H1 (cell line): ENCODE data around the gene FOXO4. TPM values are rescaled to one million over a fixed set of nuclear protein-coding genes. Genes with fewer than 3 reads are reported as not detected.

Source experiments
- CTCF ChIA-PET: fragments of 300-600 bp; sonication (Branson Sonifier 250); formaldehyde crosslinking; loops from one replicate; lab custom pipeline; 2021; ENCODE audit not compliant: partially characterized antibody; lab: Charles Lee
- POLR2A ChIA-PET: fragments of 300-600 bp; sonication (Branson Sonifier 250); formaldehyde crosslinking; loops from one replicate; lab custom pipeline; 2021; ENCODE audit warnings: inconsistent platforms; ENCODE audit not compliant: partially characterized antibody; lab: Charles Lee
- DNase-seq, 2 experiments: peaks; one replicate each; pipeline versions ENCODE4 v3.0.0 to v3.0.0-alpha.2; 2010 to 2022; ENCODE audit warnings: low spot score in 2 of 2, low read depth in 1 of 2, mixed read lengths in 1 of 2
- FAIRE-seq: peaks from 2 replicates; lab custom pipeline; 2011; peaks lifted over from hg19 to GRCh38; lab: Jason Lieb, UNC
- H2AFZ ChIP-seq: 2 replicates; pipeline ENCODE4 v1.8.1; 2012; ENCODE audit warnings: low read length, inconsistent platforms
- H2AK5ac ChIP-seq: 2 replicates; pipeline ENCODE4 v1.6.1; 2013; ENCODE audit warnings: low read depth, low read length
- H2BK120ac ChIP-seq: replicated peaks from 2 replicates; pipeline ENCODE3; 2013; ENCODE audit warnings: low read depth, low read length, inconsistent platforms
- H2BK12ac ChIP-seq: 2 replicates; pipeline ENCODE4 v1.6.1; 2013; ENCODE audit warnings: low read depth, low read length
- H2BK15ac ChIP-seq: 2 replicates; pipeline ENCODE4 v1.6.1; 2013; ENCODE audit warnings: low read length
- H2BK20ac ChIP-seq: 2 replicates; pipeline ENCODE4 v1.6.1; 2013; ENCODE audit warnings: low read length
- H2BK5ac ChIP-seq: 2 replicates; pipeline ENCODE4 v1.6.1; 2013; ENCODE audit warnings: low read depth, low read length
- H3K14ac ChIP-seq: 2 replicates; pipeline ENCODE4 v1.6.1; 2013; ENCODE audit warnings: inconsistent platforms; ENCODE audit not compliant: insufficient read length
- H3K18ac ChIP-seq: 2 replicates; pipeline ENCODE4 v1.6.1; 2013; ENCODE audit warnings: low read length; ENCODE audit errors: extremely low read depth
- H3K23ac ChIP-seq: 2 replicates; pipeline ENCODE4 v1.6.1; 2013; ENCODE audit warnings: inconsistent platforms; ENCODE audit not compliant: insufficient read length
- H3K23me2 ChIP-seq: 2 replicates; pipeline ENCODE4 v1.6.1; 2013; ENCODE audit warnings: low read depth, low read length
- H3K27ac ChIP-seq: 2 replicates; pipeline ENCODE4 v1.6.1; 2011; ENCODE audit warnings: low read depth, low read length, inconsistent platforms
- H3K27me3 ChIP-seq, 4 experiments: replicated peaks in 1 of 4; 1 replicate in 1 of 4; 2 replicates in 3 of 4; pipeline versions ENCODE4 v1.6.1 to v1.8.1; 2011 to 2013; ENCODE audit warnings: low read length in 3 of 4, mild to moderate bottlenecking in 3 of 4, inconsistent platforms in 2 of 4, mixed read lengths in 2 of 4, moderate library complexity in 1 of 4; ENCODE audit not compliant: control insufficient read depth in 3 of 4, insufficient read depth in 3 of 4; ENCODE audit errors: extremely low read depth in 1 of 4
- H3K36me3 ChIP-seq, 4 experiments: 2 replicates each; pipeline versions ENCODE4 v1.6.1 to v1.8.1; 2011 to 2013; ENCODE audit warnings: mild to moderate bottlenecking in 4 of 4, low read length in 3 of 4, moderate library complexity in 2 of 4, control low read depth in 1 of 4, inconsistent platforms in 1 of 4; ENCODE audit not compliant: insufficient read depth in 4 of 4, control insufficient read depth in 2 of 4
- H3K4ac ChIP-seq: replicated peaks from 2 replicates; pipeline ENCODE3; 2013; ENCODE audit warnings: low read length, low read depth, mixed read lengths, inconsistent platforms; ENCODE audit not compliant: insufficient read length
- H3K4me1 ChIP-seq, 4 experiments: replicated peaks in 1 of 4; 1 replicate in 1 of 4; 2 replicates in 3 of 4; pipeline versions ENCODE4 v1.6.1 to v1.8.1; 2011 to 2013; ENCODE audit warnings: low read length in 3 of 4, inconsistent platforms in 2 of 4, mixed read lengths in 1 of 4; ENCODE audit not compliant: insufficient read depth in 4 of 4, control insufficient read depth in 3 of 4
- H3K4me2 ChIP-seq, 2 experiments: 2 replicates each; pipeline versions ENCODE4 v1.6.1 to v1.8.1; 2011 to 2013; ENCODE audit warnings: low read depth in 2 of 2, low read length in 2 of 2, control low read depth in 1 of 2, inconsistent platforms in 1 of 2, mild to moderate bottlenecking in 1 of 2; ENCODE audit not compliant: insufficient read depth in 1 of 2
- H3K4me3 ChIP-seq, 4 experiments: fragments of 200-600, 300-600 bp in 1 of 4; sonication (generic), shearing (Covaris generic), sonication (Bioruptor Twin) in 1 of 4; 2 replicates each; pipeline versions ENCODE4 v1.5.1 to v1.8.1; 2011 to 2016; ENCODE audit warnings: low read length in 4 of 4, low read depth in 3 of 4, control low read depth in 2 of 4, inconsistent platforms in 2 of 4, mild to moderate bottlenecking in 2 of 4, mixed read lengths in 1 of 4, moderate library complexity in 1 of 4; ENCODE audit not compliant: insufficient read depth in 2 of 4; ENCODE audit errors: extremely low read depth in 1 of 4
- H3K56ac ChIP-seq: replicated peaks from 2 replicates; pipeline ENCODE3; 2013; ENCODE audit warnings: low read depth, mild to moderate bottlenecking, mixed read lengths, low read length, inconsistent platforms; ENCODE audit not compliant: insufficient read length
- H3K79me1 ChIP-seq: 2 replicates; pipeline ENCODE4 v1.6.1; 2013; ENCODE audit warnings: low read depth, low read length, control low read depth
- H3K79me2 ChIP-seq, 2 experiments: 2 replicates each; pipeline versions ENCODE4 v1.6.1 to v1.8.1; 2012 to 2013; ENCODE audit warnings: low read length in 2 of 2, mild to moderate bottlenecking in 2 of 2, inconsistent platforms in 1 of 2; ENCODE audit not compliant: insufficient read depth in 2 of 2, control insufficient read depth in 1 of 2
- H3K9ac ChIP-seq, 4 experiments: replicated peaks in 1 of 4; 1 replicate in 1 of 4; 2 replicates in 3 of 4; pipeline versions ENCODE4 v1.6.1 to v1.8.1; 2011 to 2013; ENCODE audit warnings: low read depth in 3 of 4, low read length in 3 of 4, control low read depth in 2 of 4, mild to moderate bottlenecking in 2 of 4, moderate library complexity in 2 of 4, inconsistent platforms in 1 of 4; ENCODE audit errors: extremely low read depth in 1 of 4
- H3K9me3 ChIP-seq, 2 experiments: 2 replicates each; pipeline versions ENCODE4 v1.6.1 to v1.8.1; 2012 to 2013; ENCODE audit warnings: mild to moderate bottlenecking in 2 of 2, moderate library complexity in 2 of 2, control low read depth in 1 of 2, inconsistent platforms in 1 of 2, low read depth in 1 of 2, low read length in 1 of 2, mixed read lengths in 1 of 2; ENCODE audit not compliant: insufficient read depth in 2 of 2
- H4K20me1 ChIP-seq, 2 experiments: replicated peaks in 1 of 2; 2 replicates each; pipeline versions ENCODE3 to v1.8.1; 2011 to 2013; ENCODE audit warnings: inconsistent platforms in 2 of 2, low read length in 2 of 2, mild to moderate bottlenecking in 1 of 2; ENCODE audit not compliant: insufficient read depth in 2 of 2, control insufficient read depth in 1 of 2
- H4K5ac ChIP-seq: 2 replicates; pipeline ENCODE4 v1.6.1; 2013; ENCODE audit warnings: low read length, low read depth, mixed read lengths, inconsistent platforms; ENCODE audit not compliant: insufficient read length
- H4K8ac ChIP-seq: 2 replicates; pipeline ENCODE4 v1.8.0; 2013; ENCODE audit warnings: mild to moderate bottlenecking, moderate library complexity, low read length, inconsistent platforms; ENCODE audit not compliant: insufficient read depth; ENCODE audit errors: extremely low read depth
- H4K91ac ChIP-seq: replicated peaks from 2 replicates; pipeline ENCODE3; 2013; ENCODE audit warnings: low read length, mixed read lengths, inconsistent platforms; ENCODE audit not compliant: insufficient read length
- CHD2 ChIP-seq: IDR thresholded peaks from 2 replicates; pipeline ENCODE4 v1.6.1; 2012; ENCODE audit warnings: low read length, improper control_type of control experiment
- CTBP2 ChIP-seq: IDR thresholded peaks from 2 replicates; pipeline ENCODE4 v1.7.0; 2011; ENCODE audit warnings: borderline replicate concordance, mild to moderate bottlenecking, moderate library complexity, mixed read lengths, low read length; ENCODE audit not compliant: insufficient read depth, insufficient read length
- JUND ChIP-seq: IDR thresholded peaks from 2 replicates; pipeline ENCODE4 v1.6.1; 2011; ENCODE audit warnings: mild to moderate bottlenecking, improper control_type of control experiment, low read length
- MAX ChIP-seq: IDR thresholded peaks from 2 replicates; pipeline ENCODE4 v1.6.1; 2012; ENCODE audit warnings: inconsistent platforms
- SIN3A ChIP-seq, 2 experiments: IDR thresholded peaks in 1 of 2; conservative IDR thresholded peaks in 1 of 2; 2 replicates each; pipeline ENCODE4 v1.6.1; 2011 to 2012; ENCODE audit warnings: low read length in 2 of 2, improper control_type of control experiment in 1 of 2, low read depth in 1 of 2, mild to moderate bottlenecking in 1 of 2
- SP1 ChIP-seq: IDR thresholded peaks from 2 replicates; pipeline ENCODE4 v1.6.1; 2011; ENCODE audit warnings: low read depth, low read length
- SP2 ChIP-seq: IDR thresholded peaks from 2 replicates; pipeline ENCODE4 v1.6.1; 2012; ENCODE audit warnings: mild to moderate bottlenecking, low read length, inconsistent platforms
- SP4 ChIP-seq: IDR thresholded peaks from 2 replicates; pipeline ENCODE4 v1.6.1; 2012; ENCODE audit warnings: low read length, inconsistent platforms
- TCF12 ChIP-seq: IDR thresholded peaks from 2 replicates; pipeline ENCODE4 v1.6.1; 2011; ENCODE audit warnings: low read depth, mild to moderate bottlenecking, low read length
- ZNF274 ChIP-seq: IDR thresholded peaks from 2 replicates; pipeline ENCODE4 v1.7.0; 2012; ENCODE audit warnings: low read length, borderline replicate concordance; ENCODE audit errors: extremely low read depth
- WGBS, 2 experiments: shearing (Covaris generic) in 1 of 2; methylation state at CpG; one replicate each; pipeline versions ENCODE4 v1.1.6 to v1.1.7; 2013 to 2015; ENCODE audit warnings: low lambda C conversion rate in 2 of 2, mixed read lengths in 2 of 2, inconsistent platforms in 1 of 2, low coverage in 1 of 2, missing lambda C conversion rate in 1 of 2; ENCODE audit not compliant: insufficient replicate concordance in 2 of 2, insufficient coverage in 1 of 2, insufficient read length in 1 of 2; ENCODE audit errors: extremely low coverage in 1 of 2, missing lambda C conversion rate in 1 of 2; 5-methylcytosine and 5-hydroxymethylcytosine counted together
- polyA plus RNA-seq, 7 experiments: library from polyadenylated mRNA; depleted of rRNA in 3 of 7; stranded (reverse) in 5 of 7; unstranded in 2 of 7; fragments of >200 nt in 5 of 7; fragments of 200-250 nt in 2 of 7; gene quantifications; 1 replicate in 5 of 7; 2 replicates in 1 of 7; 4 replicates in 1 of 7; pipeline versions ENCODE4 v1.2.1 to v1.2.3, GENCODE V29; 2011 to 2013; ENCODE audit warnings: missing spikeins in 2 of 7, mixed read lengths in 2 of 7
- total RNA-seq: library from RNA; stranded (reverse); fragmentation: NEBNext Ultra II Directional; extraction: Animal tissue kit (Norgen Biotek cat#: 25700); gene quantifications from 2 replicates; pipeline ENCODE4 v1.2.1, GENCODE V29; 2021
- TF ChIP-seq, protein P1 (sequence below), 3 experiments: IDR thresholded peaks; 1 replicate in 2 of 3; 2 replicates in 1 of 3; pipeline versions ENCODE4 v1.5.1 to v1.6.1; 2011; ENCODE audit warnings: low read length in 3 of 3, mild to moderate bottlenecking in 3 of 3, inconsistent platforms in 2 of 3, low read depth in 1 of 3, moderate library complexity in 1 of 3; ENCODE audit not compliant: insufficient read depth in 1 of 3; ENCODE audit errors: control extremely low read depth in 1 of 3

FOXO4 gene
- total and polyA plus RNA-seq, 2 of the 8 experiments (the other 6 are each of a cell fraction or from before 2014, with no cell fraction given), result 12.3 to 57.4 TPM

DNA sequence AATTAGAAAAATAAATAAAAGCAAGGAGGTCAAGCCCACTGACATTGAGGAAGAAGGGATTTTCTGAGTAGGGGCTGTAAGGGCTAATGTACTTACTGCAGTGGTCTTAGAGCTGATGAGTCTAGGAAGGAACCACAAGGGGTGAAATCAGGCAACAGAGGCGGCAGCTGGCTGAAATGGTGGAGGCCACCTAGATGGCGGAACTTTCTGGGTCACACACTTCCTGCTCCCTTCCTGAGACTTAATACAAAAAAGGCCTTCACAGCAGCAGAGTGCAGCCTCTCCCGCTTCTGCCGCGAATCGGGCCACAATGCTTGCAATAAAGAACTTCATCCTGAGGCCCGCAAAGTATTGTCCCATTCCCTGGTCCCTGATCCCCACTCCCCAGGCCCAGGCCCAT, 42.9 kb upstream of the FOXO4 start:
- Histone ChIP-seq H3K27me3 (no peaks in the 10 kb centered on the region), H4K20me1 (no peaks in the 10 kb centered on the region), H3K18ac (0 out of 2 replicates have a peak overlapping the region, but pooled peaks have one; percentile 22), H3K4me1 (peaks cover 0 to 3% (median 0%) of the 10 kb centered on the region in 4 experiments; a peak in 1 of 7 replicates), H2AK5ac (no peak overlapping the region), H3K23ac (no peak overlapping the region), H3K56ac (no peak overlapping the region), H3K23me2 (peaks cover 6% of the 10 kb centered on the region; the same call in 1 of the 2 replicates), H3K27ac (no peak overlapping the region), H2BK15ac (no peak overlapping the region), H4K8ac (no peak overlapping the region; the same call in 1 of the 2 replicates), H3K79me1 (no peaks in the 10 kb centered on the region), H3K79me2 (no peaks in the 10 kb centered on the region), H3K9me3 (no peaks in the 10 kb centered on the region), H2BK12ac (no peak overlapping the region), H3K4me3 (peak overlapping the region; percentile 52 to 73 (median 54)), H2AFZ (peak overlapping the region; percentile 76), H2BK20ac (no peak overlapping the region), H3K4me2 (peak overlapping the region; percentile 76 to 81), H3K36me3 (peaks cover 0 to 2% (median 0%) of the 10 kb centered on the region in 4 experiments; a peak in 1 of 8 replicates), H2BK5ac (no peak overlapping the region), H2BK120ac (no peak overlapping the region), H4K91ac (no peak overlapping the region), H3K14ac (no peak overlapping the region), H3K9ac (peak overlapping the region; percentile 9 to 51 (median 28); a peak in 6 of 7 replicates), H4K5ac (no peak overlapping the region), H3K4ac (no peak overlapping the region)
- FAIRE-seq (no peak), DNase-seq (no peak)
- 38% methylated on average over 2 of the region's 7 CpGs; no CpG with 5 or more reads in 1 of the 2 experiments for WGBS, 2 experiments
- ChIA-PET POLR2A (interaction anchor here (0.8 to 1.4 kb wide), 4 partner anchors 15 to 82 kb away, joined by 3 to 9 read pairs (median 4); partner anchors contain the start of gene SNX12), CTCF (no interaction called here)
- TF ChIP-seq SP1 (no peak), TCF12 (no peak), CTBP2 (no peak), MAX (no peak), JUND (no peak), SIN3A (conservative IDR thresholded peaks at IDR 0.05 in 1 of 2, IDR thresholded peaks at IDR 0.05 in 1 of 2; ENCODE audit: low read depth in 1 of 2, low read length in 2 of 2) (no peak), ZNF274 (no peak), SP4 (no peak), SP2 (no peak), CHD2 (no peak)
- TF ChIP-seq, protein P1, sequence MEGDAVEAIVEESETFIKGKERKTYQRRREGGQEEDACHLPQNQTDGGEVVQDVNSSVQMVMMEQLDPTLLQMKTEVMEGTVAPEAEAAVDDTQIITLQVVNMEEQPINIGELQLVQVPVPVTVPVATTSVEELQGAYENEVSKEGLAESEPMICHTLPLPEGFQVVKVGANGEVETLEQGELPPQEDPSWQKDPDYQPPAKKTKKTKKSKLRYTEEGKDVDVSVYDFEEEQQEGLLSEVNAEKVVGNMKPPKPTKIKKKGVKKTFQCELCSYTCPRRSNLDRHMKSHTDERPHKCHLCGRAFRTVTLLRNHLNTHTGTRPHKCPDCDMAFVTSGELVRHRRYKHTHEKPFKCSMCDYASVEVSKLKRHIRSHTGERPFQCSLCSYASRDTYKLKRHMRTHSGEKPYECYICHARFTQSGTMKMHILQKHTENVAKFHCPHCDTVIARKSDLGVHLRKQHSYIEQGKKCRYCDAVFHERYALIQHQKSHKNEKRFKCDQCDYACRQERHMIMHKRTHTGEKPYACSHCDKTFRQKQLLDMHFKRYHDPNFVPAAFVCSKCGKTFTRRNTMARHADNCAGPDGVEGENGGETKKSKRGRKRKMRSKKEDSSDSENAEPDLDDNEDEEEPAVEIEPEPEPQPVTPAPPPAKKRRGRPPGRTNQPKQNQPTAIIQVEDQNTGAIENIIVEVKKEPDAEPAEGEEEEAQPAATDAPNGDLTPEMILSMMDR (IDR thresholded peaks at IDR 0.05; ENCODE audit: control extremely low read depth in 1 of 3, insufficient read depth in 1 of 3, low read depth in 1 of 3, low read length in 3 of 3), result no peak
